Measurements from ENCODE around the gene DAP3.

GRCh38 chr1:155643230-155643629 is 45.7 kb upstream of the DAP3 start:
- no peak for TF ChIP-seq POLR2AphosphoS5 (IDR thresholded peaks at IDR 0.05)
- no peak for TF ChIP-seq CTCF (IDR thresholded peaks at IDR 0.05)

Data from upper lobe of left lung (tissue), 4 donors.